H1 (cell line): Measurements from ENCODE around the gene CADM1. TPM values are rescaled to one million over a fixed set of nuclear protein-coding genes. Genes with fewer than 3 reads are reported as not detected.

Source experiments
- CTCF ChIA-PET: fragments of 300-600 bp; sonication (Branson Sonifier 250); formaldehyde crosslinking; loops from one replicate; lab custom pipeline; 2021; ENCODE audit not compliant: partially characterized antibody; lab: Charles Lee
- POLR2A ChIA-PET: fragments of 300-600 bp; sonication (Branson Sonifier 250); formaldehyde crosslinking; loops from one replicate; lab custom pipeline; 2021; ENCODE audit warnings: inconsistent platforms; ENCODE audit not compliant: partially characterized antibody; lab: Charles Lee
- DNase-seq, 2 experiments: peaks; one replicate each; pipeline versions ENCODE4 v3.0.0 to v3.0.0-alpha.2; 2010 to 2022; ENCODE audit warnings: low spot score in 2 of 2, low read depth in 1 of 2, mixed read lengths in 1 of 2
- FAIRE-seq: peaks from 2 replicates; lab custom pipeline; 2011; peaks lifted over from hg19 to GRCh38; lab: Jason Lieb, UNC
- H2AFZ ChIP-seq: 2 replicates; pipeline ENCODE4 v1.8.1; 2012; ENCODE audit warnings: low read length, inconsistent platforms
- H2AK5ac ChIP-seq: 2 replicates; pipeline ENCODE4 v1.6.1; 2013; ENCODE audit warnings: low read depth, low read length
- H2BK120ac ChIP-seq: replicated peaks from 2 replicates; pipeline ENCODE3; 2013; ENCODE audit warnings: low read depth, low read length, inconsistent platforms
- H2BK12ac ChIP-seq: 2 replicates; pipeline ENCODE4 v1.6.1; 2013; ENCODE audit warnings: low read depth, low read length
- H2BK15ac ChIP-seq: 2 replicates; pipeline ENCODE4 v1.6.1; 2013; ENCODE audit warnings: low read length
- H2BK20ac ChIP-seq: 2 replicates; pipeline ENCODE4 v1.6.1; 2013; ENCODE audit warnings: low read length
- H2BK5ac ChIP-seq: 2 replicates; pipeline ENCODE4 v1.6.1; 2013; ENCODE audit warnings: low read depth, low read length
- H3K14ac ChIP-seq: 2 replicates; pipeline ENCODE4 v1.6.1; 2013; ENCODE audit warnings: inconsistent platforms; ENCODE audit not compliant: insufficient read length
- H3K18ac ChIP-seq: 2 replicates; pipeline ENCODE4 v1.6.1; 2013; ENCODE audit warnings: low read length; ENCODE audit errors: extremely low read depth
- H3K23ac ChIP-seq: 2 replicates; pipeline ENCODE4 v1.6.1; 2013; ENCODE audit warnings: inconsistent platforms; ENCODE audit not compliant: insufficient read length
- H3K23me2 ChIP-seq: 2 replicates; pipeline ENCODE4 v1.6.1; 2013; ENCODE audit warnings: low read depth, low read length
- H3K27ac ChIP-seq: 2 replicates; pipeline ENCODE4 v1.6.1; 2011; ENCODE audit warnings: low read depth, low read length, inconsistent platforms
- H3K27me3 ChIP-seq, 4 experiments: replicated peaks in 1 of 4; 1 replicate in 1 of 4; 2 replicates in 3 of 4; pipeline versions ENCODE4 v1.6.1 to v1.8.1; 2011 to 2013; ENCODE audit warnings: low read length in 3 of 4, mild to moderate bottlenecking in 3 of 4, inconsistent platforms in 2 of 4, mixed read lengths in 2 of 4, moderate library complexity in 1 of 4; ENCODE audit not compliant: control insufficient read depth in 3 of 4, insufficient read depth in 3 of 4; ENCODE audit errors: extremely low read depth in 1 of 4
- H3K36me3 ChIP-seq, 4 experiments: 2 replicates each; pipeline versions ENCODE4 v1.6.1 to v1.8.1; 2011 to 2013; ENCODE audit warnings: mild to moderate bottlenecking in 4 of 4, low read length in 3 of 4, moderate library complexity in 2 of 4, control low read depth in 1 of 4, inconsistent platforms in 1 of 4; ENCODE audit not compliant: insufficient read depth in 4 of 4, control insufficient read depth in 2 of 4
- H3K4ac ChIP-seq: replicated peaks from 2 replicates; pipeline ENCODE3; 2013; ENCODE audit warnings: low read length, low read depth, mixed read lengths, inconsistent platforms; ENCODE audit not compliant: insufficient read length
- H3K4me1 ChIP-seq, 4 experiments: replicated peaks in 1 of 4; 1 replicate in 1 of 4; 2 replicates in 3 of 4; pipeline versions ENCODE4 v1.6.1 to v1.8.1; 2011 to 2013; ENCODE audit warnings: low read length in 3 of 4, inconsistent platforms in 2 of 4, mixed read lengths in 1 of 4; ENCODE audit not compliant: insufficient read depth in 4 of 4, control insufficient read depth in 3 of 4
- H3K4me2 ChIP-seq, 2 experiments: 2 replicates each; pipeline versions ENCODE4 v1.6.1 to v1.8.1; 2011 to 2013; ENCODE audit warnings: low read depth in 2 of 2, low read length in 2 of 2, control low read depth in 1 of 2, inconsistent platforms in 1 of 2, mild to moderate bottlenecking in 1 of 2; ENCODE audit not compliant: insufficient read depth in 1 of 2
- H3K4me3 ChIP-seq, 4 experiments: fragments of 200-600, 300-600 bp in 1 of 4; sonication (generic), shearing (Covaris generic), sonication (Bioruptor Twin) in 1 of 4; 2 replicates each; pipeline versions ENCODE4 v1.5.1 to v1.8.1; 2011 to 2016; ENCODE audit warnings: low read length in 4 of 4, low read depth in 3 of 4, control low read depth in 2 of 4, inconsistent platforms in 2 of 4, mild to moderate bottlenecking in 2 of 4, mixed read lengths in 1 of 4, moderate library complexity in 1 of 4; ENCODE audit not compliant: insufficient read depth in 2 of 4; ENCODE audit errors: extremely low read depth in 1 of 4
- H3K56ac ChIP-seq: replicated peaks from 2 replicates; pipeline ENCODE3; 2013; ENCODE audit warnings: low read depth, mild to moderate bottlenecking, mixed read lengths, low read length, inconsistent platforms; ENCODE audit not compliant: insufficient read length
- H3K79me1 ChIP-seq: 2 replicates; pipeline ENCODE4 v1.6.1; 2013; ENCODE audit warnings: low read depth, low read length, control low read depth
- H3K79me2 ChIP-seq, 2 experiments: 2 replicates each; pipeline versions ENCODE4 v1.6.1 to v1.8.1; 2012 to 2013; ENCODE audit warnings: low read length in 2 of 2, mild to moderate bottlenecking in 2 of 2, inconsistent platforms in 1 of 2; ENCODE audit not compliant: insufficient read depth in 2 of 2, control insufficient read depth in 1 of 2
- H3K9ac ChIP-seq, 4 experiments: replicated peaks in 1 of 4; 1 replicate in 1 of 4; 2 replicates in 3 of 4; pipeline versions ENCODE4 v1.6.1 to v1.8.1; 2011 to 2013; ENCODE audit warnings: low read depth in 3 of 4, low read length in 3 of 4, control low read depth in 2 of 4, mild to moderate bottlenecking in 2 of 4, moderate library complexity in 2 of 4, inconsistent platforms in 1 of 4; ENCODE audit errors: extremely low read depth in 1 of 4
- H3K9me3 ChIP-seq, 2 experiments: 2 replicates each; pipeline versions ENCODE4 v1.6.1 to v1.8.1; 2012 to 2013; ENCODE audit warnings: mild to moderate bottlenecking in 2 of 2, moderate library complexity in 2 of 2, control low read depth in 1 of 2, inconsistent platforms in 1 of 2, low read depth in 1 of 2, low read length in 1 of 2, mixed read lengths in 1 of 2; ENCODE audit not compliant: insufficient read depth in 2 of 2
- H4K20me1 ChIP-seq, 2 experiments: replicated peaks in 1 of 2; 2 replicates each; pipeline versions ENCODE3 to v1.8.1; 2011 to 2013; ENCODE audit warnings: inconsistent platforms in 2 of 2, low read length in 2 of 2, mild to moderate bottlenecking in 1 of 2; ENCODE audit not compliant: insufficient read depth in 2 of 2, control insufficient read depth in 1 of 2
- H4K5ac ChIP-seq: 2 replicates; pipeline ENCODE4 v1.6.1; 2013; ENCODE audit warnings: low read length, low read depth, mixed read lengths, inconsistent platforms; ENCODE audit not compliant: insufficient read length
- H4K8ac ChIP-seq: 2 replicates; pipeline ENCODE4 v1.8.0; 2013; ENCODE audit warnings: mild to moderate bottlenecking, moderate library complexity, low read length, inconsistent platforms; ENCODE audit not compliant: insufficient read depth; ENCODE audit errors: extremely low read depth
- H4K91ac ChIP-seq: replicated peaks from 2 replicates; pipeline ENCODE3; 2013; ENCODE audit warnings: low read length, mixed read lengths, inconsistent platforms; ENCODE audit not compliant: insufficient read length
- ATF3 ChIP-seq: IDR thresholded peaks from 2 replicates; pipeline ENCODE4 v1.6.1; 2011; ENCODE audit warnings: low read depth, mild to moderate bottlenecking, low read length; ENCODE audit not compliant: insufficient read depth
- CHD1 ChIP-seq: IDR thresholded peaks from 2 replicates; pipeline ENCODE4 v1.6.1; 2012; ENCODE audit warnings: low read depth, low read length, improper control_type of control experiment
- CTCF ChIP-seq, 3 experiments: IDR thresholded peaks; 1 replicate in 2 of 3; 2 replicates in 1 of 3; pipeline versions ENCODE4 v1.5.1 to v1.6.1; 2011; ENCODE audit warnings: low read length in 3 of 3, mild to moderate bottlenecking in 3 of 3, inconsistent platforms in 2 of 3, low read depth in 1 of 3, moderate library complexity in 1 of 3; ENCODE audit not compliant: insufficient read depth in 1 of 3; ENCODE audit errors: control extremely low read depth in 1 of 3
- GABPA ChIP-seq: IDR thresholded peaks from 2 replicates; pipeline ENCODE4 v1.6.1; 2011; ENCODE audit warnings: mild to moderate bottlenecking, low read length, moderate library complexity, borderline replicate concordance; ENCODE audit not compliant: insufficient read depth
- RAD21 ChIP-seq, 2 experiments: IDR thresholded peaks in 1 of 2; conservative IDR thresholded peaks in 1 of 2; 2 replicates each; pipeline ENCODE4 v1.6.1; 2011; ENCODE audit warnings: low read depth in 2 of 2, low read length in 2 of 2, improper control_type of control experiment in 1 of 2, inconsistent platforms in 1 of 2, mild to moderate bottlenecking in 1 of 2, moderate library complexity in 1 of 2
- RNF2 ChIP-seq: fragments of 200-900, 300-1000 bp; sonication (generic); IDR thresholded peaks from 2 replicates; pipeline ENCODE4 v1.7.1; 2016; ENCODE audit warnings: borderline replicate concordance, low read depth, mild to moderate bottlenecking, antibody characterized with exemption, low read length; ENCODE audit not compliant: poor library complexity, severe bottlenecking; ENCODE audit errors: missing control alignments
- SP1 ChIP-seq: IDR thresholded peaks from 2 replicates; pipeline ENCODE4 v1.6.1; 2011; ENCODE audit warnings: low read depth, low read length
- TEAD4 ChIP-seq: IDR thresholded peaks from 2 replicates; pipeline ENCODE4 v1.6.1; 2012; ENCODE audit warnings: low read depth, low read length, inconsistent platforms, mixed read lengths
- WGBS, 2 experiments: shearing (Covaris generic) in 1 of 2; methylation state at CpG; one replicate each; pipeline versions ENCODE4 v1.1.6 to v1.1.7; 2013 to 2015; ENCODE audit warnings: low lambda C conversion rate in 2 of 2, mixed read lengths in 2 of 2, inconsistent platforms in 1 of 2, low coverage in 1 of 2, missing lambda C conversion rate in 1 of 2; ENCODE audit not compliant: insufficient replicate concordance in 2 of 2, insufficient coverage in 1 of 2, insufficient read length in 1 of 2; ENCODE audit errors: extremely low coverage in 1 of 2, missing lambda C conversion rate in 1 of 2; 5-methylcytosine and 5-hydroxymethylcytosine counted together
- polyA plus RNA-seq, 7 experiments: library from polyadenylated mRNA; depleted of rRNA in 3 of 7; stranded (reverse) in 5 of 7; unstranded in 2 of 7; fragments of >200 nt in 5 of 7; fragments of 200-250 nt in 2 of 7; gene quantifications; 1 replicate in 5 of 7; 2 replicates in 1 of 7; 4 replicates in 1 of 7; pipeline versions ENCODE4 v1.2.1 to v1.2.3, GENCODE V29; 2011 to 2013; ENCODE audit warnings: missing spikeins in 2 of 7, mixed read lengths in 2 of 7
- total RNA-seq: library from RNA; stranded (reverse); fragmentation: NEBNext Ultra II Directional; extraction: Animal tissue kit (Norgen Biotek cat#: 25700); gene quantifications from 2 replicates; pipeline ENCODE4 v1.2.1, GENCODE V29; 2021

Gene CADM1
- total and polyA plus RNA-seq, 2 of the 8 experiments (the other 6 are each of a cell fraction or from before 2014, with no cell fraction given), result 8.3 to 25.3 TPM

- Histone ChIP-seq H3K9me3 (no peaks in the 10 kb centered on the region), H2AFZ (no peak overlapping the region), H3K18ac (no peak overlapping the region), H4K91ac (no peak overlapping the region), H3K79me2 (no peaks in the 10 kb centered on the region), H4K20me1 (no peaks in the 10 kb centered on the region), H2BK120ac (no peak overlapping the region), H3K27me3 (no peaks in the 10 kb centered on the region), H3K4me3 (no peak overlapping the region), H2BK20ac (no peak overlapping the region), H4K5ac (no peak overlapping the region), H3K36me3 (no peaks in the 10 kb centered on the region), H2AK5ac (no peak overlapping the region), H2BK15ac (no peak overlapping the region), H3K23ac (no peak overlapping the region), H4K8ac (no peak overlapping the region), H3K23me2 (no peaks in the 10 kb centered on the region), H3K4ac (no peak overlapping the region), H3K79me1 (no peaks in the 10 kb centered on the region; the same call in 1 of the 2 replicates), H3K9ac (no peak overlapping the region), H3K14ac (no peak overlapping the region), H3K4me2 (no peak overlapping the region), H3K27ac (no peak overlapping the region), H2BK12ac (no peak overlapping the region), H3K56ac (no peak overlapping the region), H3K4me1 (no peaks in the 10 kb centered on the region), H2BK5ac (no peak overlapping the region)
- CTCF ChIA-PET, result interaction anchor here (0.6 to 1.3 kb wide), 4 partner anchors 11 to 323 kb away, joined by 3 read pairs; partner anchors contain the start of gene CADM1
- POLR2A ChIA-PET, result no interaction called here
- DNase-seq (no peak), FAIRE-seq (no peak)
- WGBS, 2 experiments, result 87% methylated on average over 5 of the region's 5 CpGs; no CpG with 5 or more reads in 1 of the 2 experiments
- TF ChIP-seq CHD1 (no peak), ATF3 (no peak), RNF2 (no peak), SP1 (no peak), GABPA (no peak), TEAD4 (no peak), RAD21 (IDR thresholded peaks at IDR 0.05 in 1 of 2, conservative IDR thresholded peaks at IDR 0.05 in 1 of 2; ENCODE audit: low read depth in 2 of 2, low read length in 2 of 2) (no peak), CTCF (IDR thresholded peaks at IDR 0.05; ENCODE audit: control extremely low read depth in 1 of 3, insufficient read depth in 1 of 3, low read depth in 1 of 3, low read length in 3 of 3) (no peak)
Observed at GRCh38 chr11:115302946-115303703, 201.1 kb downstream of the CADM1 start.
